Measurements from ENCODE around the gene PALLD.
"Not testable (repeated sequence)": the region's sequence is repeated elsewhere in the genome, so short reads cannot be mapped to it uniquely, and the experiment has no call there.

PALLD gene

DNA sequence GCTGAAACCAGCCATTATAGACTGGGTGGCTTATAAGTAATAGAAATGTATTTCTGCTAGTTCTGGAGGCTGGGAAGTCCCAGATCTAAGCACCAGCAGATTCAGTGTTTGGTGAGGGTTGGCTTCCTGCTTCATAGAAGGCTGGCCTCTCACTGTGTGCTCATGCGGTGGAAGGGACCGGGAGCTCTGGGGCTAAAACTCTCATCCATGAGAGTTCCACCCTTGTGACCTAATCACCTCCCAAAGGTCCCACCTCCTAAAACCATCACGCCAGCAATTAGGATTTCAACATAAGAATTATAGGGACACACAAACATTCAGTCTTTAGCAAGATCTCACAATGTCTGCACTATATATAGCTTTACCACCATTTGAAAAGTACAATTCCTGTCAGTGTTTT is 298.0 kb downstream of the PALLD start:
- Mint-ChIP-seq H3K36me3 (ENCODE audit: low read depth) (no peaks in the 10 kb centered on the region), H3K9me3 (no peaks in the 10 kb centered on the region), H3K27ac (no peak overlapping the region), H3K4me3 (no peak overlapping the region), H3K27me3 (peaks cover 6% of the 10 kb centered on the region), H3K4me1 (ENCODE audit: low read depth) (no peaks in the 10 kb centered on the region)
- no peak for DNase-seq

DNA sequence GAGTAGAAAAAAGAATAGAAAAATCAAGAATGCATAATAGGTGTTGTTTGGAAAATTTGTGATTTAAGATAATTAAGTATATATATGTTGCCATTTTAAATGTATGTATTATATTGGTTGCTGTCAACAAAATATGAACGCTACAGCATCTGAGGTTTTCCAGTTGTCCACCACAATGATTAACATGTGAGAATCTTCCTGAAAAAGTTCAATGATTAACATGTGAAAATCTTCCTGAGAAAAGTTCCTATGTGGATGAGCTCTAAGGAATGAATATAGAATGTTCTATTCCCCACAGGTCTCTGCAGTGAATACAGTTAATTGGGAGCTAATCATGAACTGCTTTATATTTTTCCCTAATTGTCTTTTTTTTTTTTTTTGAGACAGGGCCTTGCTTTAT is 298.5 kb downstream of the PALLD start:
- Mint-ChIP-seq H3K36me3 (ENCODE audit: low read depth) (no peaks in the 10 kb centered on the region), H3K4me3 (no peak overlapping the region), H3K9me3 (no peaks in the 10 kb centered on the region), H3K4me1 (ENCODE audit: low read depth) (no peaks in the 10 kb centered on the region), H3K27me3 (peaks cover 6% of the 10 kb centered on the region), H3K27ac (no peak overlapping the region)
- DNase-seq: no peak

DNA sequence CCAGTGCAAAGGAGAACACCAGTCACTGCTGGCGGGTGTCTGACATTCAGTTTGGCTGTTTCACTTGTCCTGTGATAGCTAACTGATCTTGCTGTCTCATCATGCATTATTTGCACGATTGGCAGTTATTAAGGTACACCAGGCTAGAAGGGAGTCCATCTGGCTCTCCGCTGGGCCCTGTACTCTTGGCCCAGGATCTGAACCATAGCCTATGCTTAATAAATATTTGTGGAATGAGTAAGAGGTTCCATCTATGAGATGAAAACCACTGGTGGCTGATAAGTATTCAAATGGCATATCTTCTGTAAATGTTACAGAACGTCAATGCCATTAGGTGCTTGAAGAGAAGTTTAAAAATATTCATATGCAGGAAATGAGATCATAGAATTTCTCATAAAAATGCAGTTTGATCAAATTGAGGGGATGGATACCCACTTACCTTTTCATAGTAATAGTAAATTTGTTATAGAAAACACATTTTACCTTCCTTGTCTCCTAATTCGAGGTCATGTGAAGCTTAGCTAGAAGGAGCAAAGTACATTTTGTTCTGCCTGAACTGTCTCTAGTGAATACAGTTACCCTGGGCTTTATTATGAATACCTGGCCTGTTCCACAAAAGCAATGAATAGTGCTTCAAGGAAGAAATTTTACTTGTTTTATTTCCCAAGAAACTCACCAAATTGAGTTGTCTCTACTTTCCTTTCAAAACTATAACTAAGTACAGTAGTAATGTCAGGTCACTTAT is 299.7 kb downstream of the PALLD start:
- no peak for DNase-seq
- no peak overlapping the region for H3K4me3 Mint-ChIP-seq
- H3K27me3 Mint-ChIP-seq: peaks cover 7% of the 10 kb centered on the region
- no peaks in the 10 kb centered on the region for H3K36me3 Mint-ChIP-seq (ENCODE audit: low read depth)
- no peaks in the 10 kb centered on the region for H3K9me3 Mint-ChIP-seq
- no peaks in the 10 kb centered on the region for H3K4me1 Mint-ChIP-seq (ENCODE audit: low read depth)
- no peak overlapping the region for H3K27ac Mint-ChIP-seq

DNA sequence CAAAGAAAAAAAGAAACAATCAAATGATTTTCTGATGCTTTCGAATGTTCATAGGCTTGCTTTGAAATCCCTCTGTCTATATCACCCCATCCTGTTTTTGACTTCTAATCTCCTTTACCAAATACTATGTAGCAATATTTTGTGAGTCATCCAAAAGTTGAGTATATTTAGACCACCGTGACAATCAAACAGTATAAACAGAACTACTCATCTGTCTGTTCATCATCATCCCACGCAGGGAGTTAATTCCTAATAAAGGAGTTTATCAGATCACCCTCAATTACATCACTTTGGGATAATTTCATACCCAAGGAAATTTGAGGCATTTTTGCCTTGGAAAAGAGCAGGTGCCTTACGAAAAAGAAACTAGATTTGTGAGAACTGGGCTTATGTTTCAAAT is 300.3 kb downstream of the PALLD start:
- no peak for DNase-seq
- no peaks in the 10 kb centered on the region for H3K36me3 Mint-ChIP-seq (ENCODE audit: low read depth)
- H3K27me3 Mint-ChIP-seq: peaks cover 13% of the 10 kb centered on the region
- no peaks in the 10 kb centered on the region for H3K9me3 Mint-ChIP-seq
- no peak overlapping the region for H3K27ac Mint-ChIP-seq
- no peaks in the 10 kb centered on the region for H3K4me1 Mint-ChIP-seq (ENCODE audit: low read depth)
- H3K4me3 Mint-ChIP-seq: no peak overlapping the region

DNA sequence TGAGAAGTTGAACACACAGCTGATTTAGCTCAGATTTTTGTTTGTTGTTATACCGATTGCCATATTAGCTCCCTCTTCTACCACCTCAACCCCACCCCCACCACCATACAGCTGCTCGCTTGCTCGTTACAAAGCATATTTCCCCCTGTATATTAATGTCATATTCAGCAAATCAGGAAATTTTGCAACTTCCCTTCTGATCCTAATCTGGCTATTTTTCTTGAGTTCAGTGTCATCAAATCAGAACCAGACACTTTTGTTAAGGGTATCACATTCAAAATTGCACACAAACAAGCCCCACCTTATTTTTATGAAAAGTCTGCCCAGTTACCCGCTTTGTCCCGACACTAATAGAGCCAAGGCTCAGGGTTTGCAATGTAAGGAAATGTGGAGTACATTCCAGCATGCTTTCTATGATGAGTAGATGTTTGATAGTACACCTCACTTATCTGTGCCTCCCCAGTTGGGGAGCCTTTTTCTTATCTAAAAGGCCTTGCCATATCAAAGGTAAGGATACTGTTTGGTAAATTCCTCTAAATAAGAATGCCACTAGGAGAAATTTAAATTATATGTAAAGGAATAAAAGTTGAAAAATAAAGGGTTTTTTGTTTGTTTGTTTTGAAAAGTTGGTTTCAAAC is 301.0 kb downstream of the PALLD start:
- H3K4me1 Mint-ChIP-seq (ENCODE audit: low read depth): no peaks in the 10 kb centered on the region
- no peaks in the 10 kb centered on the region for H3K9me3 Mint-ChIP-seq
- H3K27me3 Mint-ChIP-seq: peaks cover 15% of the 10 kb centered on the region
- no peaks in the 10 kb centered on the region for H3K36me3 Mint-ChIP-seq (ENCODE audit: low read depth)
- no peak overlapping the region for H3K4me3 Mint-ChIP-seq
- DNase-seq: no peak
- no peak overlapping the region for H3K27ac Mint-ChIP-seq

DNA sequence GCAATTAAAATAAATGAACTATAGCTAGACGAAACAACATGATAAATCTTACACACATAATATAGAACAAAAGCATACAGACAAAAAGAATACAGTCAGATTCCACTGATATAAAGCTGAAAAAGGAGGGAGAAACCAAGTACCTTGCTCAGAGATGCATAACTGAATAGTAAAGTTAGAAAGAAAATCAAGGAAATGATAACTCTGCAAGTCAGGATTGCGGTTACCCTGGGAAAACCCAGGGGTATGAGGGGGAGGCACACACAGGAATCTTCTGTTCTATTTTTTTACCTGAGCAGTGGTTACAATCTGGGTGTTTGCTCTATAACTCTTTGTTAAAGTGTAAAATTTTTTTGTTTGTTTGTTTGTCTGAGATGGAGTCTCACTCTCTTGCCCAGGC is 304.1 kb downstream of the PALLD start:
- no peaks in the 10 kb centered on the region for H3K9me3 Mint-ChIP-seq
- peaks cover 15% of the 10 kb centered on the region for H3K27me3 Mint-ChIP-seq
- no peaks in the 10 kb centered on the region for H3K36me3 Mint-ChIP-seq (ENCODE audit: low read depth)
- no peaks in the 10 kb centered on the region for H3K4me1 Mint-ChIP-seq (ENCODE audit: low read depth)
- H3K4me3 Mint-ChIP-seq: no peak overlapping the region
- DNase-seq: no peak
- H3K27ac Mint-ChIP-seq: no peak overlapping the region

DNA sequence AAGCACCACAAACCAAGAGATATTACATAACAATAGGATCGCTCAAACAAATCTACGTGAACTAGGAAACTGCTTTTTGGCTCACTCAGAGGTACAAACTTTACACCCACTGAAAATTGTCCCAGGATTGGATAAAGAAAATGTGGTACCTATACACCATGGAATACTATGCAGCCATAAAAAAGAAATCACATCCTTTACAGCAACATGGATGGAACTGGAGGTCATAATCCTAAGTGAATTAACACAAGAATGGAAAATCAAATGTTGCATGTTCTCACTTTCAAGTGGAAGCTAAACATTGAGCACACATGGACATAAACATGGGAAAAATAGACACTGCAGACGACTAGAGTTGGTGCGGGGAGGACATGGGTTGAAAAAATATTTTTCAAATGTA is 305.4 kb downstream of the PALLD start:
- DNase-seq: no peak
- Mint-ChIP-seq H3K27me3 (peaks cover 18% of the 10 kb centered on the region), H3K9me3 (no peaks in the 10 kb centered on the region), H3K4me3 (no peak overlapping the region), H3K4me1 (ENCODE audit: low read depth) (no peaks in the 10 kb centered on the region), H3K27ac (no peak overlapping the region), H3K36me3 (ENCODE audit: low read depth) (no peaks in the 10 kb centered on the region)

DNA sequence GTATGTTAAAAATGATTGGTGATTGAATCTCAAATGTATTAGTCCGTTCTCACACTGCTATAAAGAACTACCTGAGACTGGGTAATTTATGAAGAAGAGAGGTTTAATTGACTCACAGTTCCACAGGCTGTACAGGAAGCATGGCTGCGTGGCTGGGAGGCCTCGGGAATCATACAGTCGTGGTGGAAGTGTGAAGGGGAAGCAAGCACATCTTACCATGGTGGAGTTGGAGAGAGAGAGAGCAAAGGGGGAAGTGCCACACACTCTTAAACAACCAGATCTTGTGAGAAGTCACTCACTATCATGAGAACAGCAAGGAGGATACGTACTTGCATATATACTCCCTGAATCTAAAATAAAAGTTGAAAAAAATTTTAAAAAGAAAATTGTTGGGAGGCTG is 306.2 kb downstream of the PALLD start:
- H3K27me3 Mint-ChIP-seq: peaks cover 18% of the 10 kb centered on the region
- H3K9me3 Mint-ChIP-seq; DNase-seq; H3K4me3 Mint-ChIP-seq; H3K27ac Mint-ChIP-seq; H3K36me3 Mint-ChIP-seq (ENCODE audit: low read depth); H3K4me1 Mint-ChIP-seq (ENCODE audit: low read depth): not testable (repeated sequence)

DNA sequence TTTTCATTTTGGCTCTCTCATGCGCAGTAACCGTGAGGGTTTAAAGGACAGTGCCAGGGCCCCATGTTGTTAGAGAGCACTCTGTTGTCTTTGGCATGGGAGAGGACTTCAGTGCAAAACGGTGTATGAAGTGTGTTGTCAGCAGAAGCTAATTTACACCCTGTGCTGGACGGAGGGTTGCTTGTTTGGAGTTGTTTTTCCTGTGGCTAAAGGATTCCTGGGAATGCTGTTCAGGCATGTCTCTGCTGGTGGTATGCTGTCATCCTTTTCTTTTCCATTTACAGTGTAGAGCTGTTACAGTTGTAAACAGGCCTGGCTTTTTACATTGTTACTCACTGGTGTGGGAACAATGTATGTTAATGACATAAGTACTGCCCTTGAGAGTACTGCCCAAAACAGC is 306.9 kb downstream of the PALLD start:
- H3K36me3 Mint-ChIP-seq (ENCODE audit: low read depth): no peaks in the 10 kb centered on the region
- no peak overlapping the region for H3K27ac Mint-ChIP-seq
- DNase-seq: no peak
- H3K4me1 Mint-ChIP-seq (ENCODE audit: low read depth): no peaks in the 10 kb centered on the region
- H3K27me3 Mint-ChIP-seq: peaks cover 18% of the 10 kb centered on the region
- H3K4me3 Mint-ChIP-seq: no peak overlapping the region
- no peaks in the 10 kb centered on the region for H3K9me3 Mint-ChIP-seq

DNA sequence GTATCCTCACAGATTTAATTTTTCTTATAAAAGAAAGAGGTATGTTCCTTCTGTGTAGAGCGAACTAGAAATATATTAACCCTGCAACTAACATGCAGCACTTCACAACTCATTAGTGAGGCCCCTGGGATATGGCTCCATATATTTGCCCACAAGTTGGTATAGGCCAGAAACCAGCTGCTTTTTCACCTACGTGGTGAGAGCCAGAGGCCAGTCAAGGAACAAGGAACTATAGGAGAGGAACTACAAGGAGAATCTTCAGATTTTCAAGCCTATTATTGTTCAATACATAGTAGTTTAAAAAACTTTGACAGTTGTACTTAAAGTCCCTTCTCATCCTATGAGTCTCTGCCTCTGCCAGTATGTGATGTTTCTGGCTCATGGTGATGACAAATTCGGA is 307.3 kb downstream of the PALLD start:
- DNase-seq: no peak
- no peak overlapping the region for H3K27ac Mint-ChIP-seq
- H3K4me3 Mint-ChIP-seq: no peak overlapping the region
- H3K9me3 Mint-ChIP-seq: no peaks in the 10 kb centered on the region
- H3K4me1 Mint-ChIP-seq (ENCODE audit: low read depth): no peaks in the 10 kb centered on the region
- peaks cover 16% of the 10 kb centered on the region for H3K27me3 Mint-ChIP-seq
- H3K36me3 Mint-ChIP-seq (ENCODE audit: low read depth): no peaks in the 10 kb centered on the region

DNA sequence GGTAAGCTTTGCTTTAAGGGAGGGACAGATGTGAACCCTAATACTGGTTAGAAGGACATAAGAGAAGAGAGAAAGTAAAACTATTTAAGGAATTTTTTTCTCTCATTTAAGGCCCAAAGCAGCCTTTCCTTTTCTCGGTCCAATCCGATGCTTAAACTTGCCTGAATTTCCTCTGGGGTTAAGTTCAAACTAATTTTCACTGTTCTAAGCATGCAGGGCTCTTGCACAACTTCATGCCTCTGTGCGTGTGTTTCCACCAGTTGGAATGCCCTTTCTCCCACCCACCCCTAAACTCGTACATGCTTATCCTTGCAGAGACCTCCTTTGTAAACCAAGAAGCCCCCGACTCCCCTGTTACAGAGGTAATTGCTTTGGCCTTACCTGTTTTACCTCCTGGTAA is 308.5 kb downstream of the PALLD start:
- DNase-seq: no peak
- H3K36me3 Mint-ChIP-seq (ENCODE audit: low read depth): no peaks in the 10 kb centered on the region
- H3K4me1 Mint-ChIP-seq (ENCODE audit: low read depth): no peaks in the 10 kb centered on the region
- peaks cover 12% of the 10 kb centered on the region for H3K27me3 Mint-ChIP-seq
- H3K9me3 Mint-ChIP-seq: no peaks in the 10 kb centered on the region
- no peak overlapping the region for H3K4me3 Mint-ChIP-seq
- no peak overlapping the region for H3K27ac Mint-ChIP-seq

DNA sequence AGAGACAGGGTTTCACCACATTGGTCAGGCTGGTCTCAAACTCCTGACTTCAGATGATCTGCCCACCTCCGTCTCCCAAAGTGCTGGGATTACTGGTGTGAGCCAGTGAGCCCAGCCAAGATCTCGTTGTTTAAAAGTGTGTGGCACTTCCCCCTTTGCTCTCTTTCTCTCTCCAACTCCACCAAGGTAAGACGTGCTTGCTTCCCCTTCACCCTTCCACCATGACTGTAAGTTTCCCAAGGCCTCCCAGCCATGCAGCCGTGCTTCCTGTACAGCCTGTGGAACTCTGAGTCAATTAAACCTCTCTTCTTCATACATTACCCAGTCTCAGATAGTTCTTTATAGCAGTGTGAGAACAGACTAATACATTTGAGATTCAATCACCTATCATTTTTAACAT is 309.4 kb downstream of the PALLD start:
- H3K27me3 Mint-ChIP-seq: peaks cover 12% of the 10 kb centered on the region

DNA sequence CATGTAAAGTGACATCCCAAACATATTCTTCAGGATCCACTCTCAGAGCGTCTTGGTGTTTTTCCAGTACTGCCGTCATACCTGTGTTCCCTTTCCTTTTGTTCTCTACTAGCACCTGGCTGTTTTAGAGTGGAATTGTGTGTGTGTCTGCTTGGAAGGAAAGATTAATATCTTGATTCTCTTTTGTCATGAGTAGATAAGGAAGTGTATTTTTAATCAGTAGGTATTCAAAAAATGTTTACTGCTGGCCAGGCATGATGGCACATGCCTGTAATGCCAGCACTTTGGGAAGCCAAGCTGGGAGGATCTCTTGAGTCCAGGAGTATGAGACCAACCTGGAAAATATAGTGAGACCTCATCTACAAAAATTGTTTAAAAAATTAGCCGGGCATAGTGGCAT is 314.4 kb downstream of the PALLD start:
- Mint-ChIP-seq H3K27me3 (peaks cover 14% of the 10 kb centered on the region), H3K4me3 (no peak overlapping the region), H3K4me1 (ENCODE audit: low read depth) (no peaks in the 10 kb centered on the region), H3K27ac (no peak overlapping the region), H3K9me3 (no peaks in the 10 kb centered on the region), H3K36me3 (ENCODE audit: low read depth) (no peaks in the 10 kb centered on the region)
- DNase-seq: no peak

More for the DNA sequence above, 309.4 kb downstream of the PALLD start:
- not testable (repeated sequence) for H3K4me3 Mint-ChIP-seq; H3K9me3 Mint-ChIP-seq; H3K36me3 Mint-ChIP-seq (ENCODE audit: low read depth); H3K27ac Mint-ChIP-seq; DNase-seq; H3K4me1 Mint-ChIP-seq (ENCODE audit: low read depth)

DNA sequence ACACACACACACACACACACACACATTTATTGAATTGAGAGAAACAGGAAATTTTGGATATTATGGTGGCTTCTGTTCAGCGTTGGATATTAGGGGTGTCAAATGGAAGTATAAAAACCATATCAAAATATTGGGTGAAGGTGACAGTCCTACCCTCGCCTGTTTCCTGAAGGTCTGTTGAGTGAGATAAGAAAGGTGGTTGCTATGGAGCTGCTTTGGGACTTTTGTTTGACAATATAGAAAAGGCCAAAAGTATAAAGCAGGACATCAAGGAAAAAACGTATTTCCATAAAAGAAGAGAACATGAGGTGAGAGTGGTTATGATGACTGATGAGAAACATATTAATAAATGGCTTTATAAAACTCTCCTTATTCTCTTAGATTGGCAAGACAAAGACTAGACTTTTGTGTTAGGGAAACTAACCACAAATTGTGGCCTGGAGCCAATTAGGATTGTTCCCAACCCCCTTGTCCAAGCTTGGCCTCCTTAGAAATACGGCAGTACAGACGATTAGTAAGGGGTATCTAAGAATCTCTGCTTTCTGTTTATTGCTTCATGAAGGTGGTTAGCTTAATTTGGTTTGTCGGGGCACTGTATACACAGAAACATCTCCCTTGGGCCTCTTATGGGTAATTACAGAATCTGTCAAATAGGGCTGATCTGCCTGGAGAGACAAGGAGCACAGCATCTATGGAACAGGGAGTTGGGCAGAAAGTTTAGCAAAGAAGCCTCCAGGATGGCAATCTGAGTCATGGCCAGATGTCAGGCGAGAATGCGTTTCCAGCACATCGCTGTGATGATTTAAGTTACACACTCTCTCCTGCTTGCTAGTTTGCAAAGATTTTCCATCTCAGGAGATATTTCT is 315.2 kb downstream of the PALLD start:
- Mint-ChIP-seq H3K4me3 (no peak overlapping the region), H3K4me1 (ENCODE audit: low read depth) (peaks cover 8% of the 10 kb centered on the region), H3K27ac (no peak overlapping the region), H3K36me3 (ENCODE audit: low read depth) (no peaks in the 10 kb centered on the region), H3K27me3 (peaks cover 20% of the 10 kb centered on the region), H3K9me3 (no peaks in the 10 kb centered on the region)
- no peak for DNase-seq

DNA sequence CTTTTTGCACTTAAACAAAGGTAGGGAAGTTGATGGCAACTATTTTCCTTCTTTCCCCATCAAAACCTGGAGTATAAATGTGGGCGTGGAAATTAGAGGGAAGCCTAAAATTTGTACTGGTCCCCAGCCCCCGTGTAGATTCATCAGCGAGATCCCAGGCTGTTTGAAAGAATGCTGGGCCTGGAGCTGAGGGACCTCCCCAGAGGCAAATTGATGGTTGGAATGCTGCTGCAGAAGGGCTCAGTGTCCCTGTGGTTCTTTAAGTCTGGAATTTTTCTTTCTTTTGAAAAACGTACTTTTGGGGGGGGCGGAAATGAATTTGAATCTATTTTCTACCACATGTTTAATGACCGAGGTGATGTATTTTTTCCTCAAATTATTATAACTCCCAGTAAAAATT is 316.0 kb downstream of the PALLD start:
- no peak for DNase-seq
- peaks cover 28% of the 10 kb centered on the region for H3K27me3 Mint-ChIP-seq
- no peak overlapping the region for H3K4me3 Mint-ChIP-seq
- H3K27ac Mint-ChIP-seq: no peak overlapping the region
- no peaks in the 10 kb centered on the region for H3K36me3 Mint-ChIP-seq (ENCODE audit: low read depth)
- peaks cover 12% of the 10 kb centered on the region for H3K4me1 Mint-ChIP-seq (ENCODE audit: low read depth)
- no peaks in the 10 kb centered on the region for H3K9me3 Mint-ChIP-seq
